Activated CD4-positive, alpha-beta memory T cell treated with anti-CD3 and anti-CD28 coated beads, Interleukin-2, amount 10 ng/mL, durations not matched to agents 7 days and 5 days (primary cell): ENCODE measurements around the gene KIAA0040. TPM values are rescaled to one million over a fixed set of nuclear protein-coding genes. Genes with fewer than 3 reads are reported as not detected.

Experiments
- CTCF ChIA-PET: fragments of 350-600 bp; sonication (Branson Sonifier 250); formaldehyde crosslinking; loops from one replicate; lab custom pipeline; 2021; ENCODE audit warnings: antibody characterized with exemption, inconsistent platforms; lab: Charles Lee
- POLR2A ChIA-PET: fragments of 350-600 bp; sonication (Branson Sonifier 250); formaldehyde crosslinking; loops from one replicate; lab custom pipeline; 2021; ENCODE audit warnings: antibody characterized with exemption; lab: Charles Lee
- DNase-seq: peaks from one replicate; pipeline ENCODE4 v3.0.0-alpha.2; 2020
- H3K27ac Mint-ChIP-seq: one replicate; pipeline ENCODE4 v1.8.0; 2021; ENCODE audit warnings: mild to moderate bottlenecking, mixed read lengths
- H3K27me3 Mint-ChIP-seq: one replicate; pipeline ENCODE4 v1.8.0; 2021; ENCODE audit warnings: mixed read lengths
- H3K36me3 Mint-ChIP-seq: one replicate; pipeline ENCODE4 v1.8.0; 2021; ENCODE audit warnings: low read depth, mixed read lengths
- H3K4me1 Mint-ChIP-seq: one replicate; pipeline ENCODE4 v1.8.0; 2021; ENCODE audit warnings: mixed read lengths
- H3K4me3 Mint-ChIP-seq: one replicate; pipeline ENCODE4 v1.8.0; 2021; ENCODE audit warnings: mild to moderate bottlenecking, mixed read lengths
- H3K9me3 Mint-ChIP-seq: one replicate; pipeline ENCODE4 v1.8.0; 2021; ENCODE audit warnings: mixed read lengths
- total RNA-seq, 2 experiments: library from RNA; stranded (reverse); gene quantifications; one replicate each; pipeline ENCODE4 v1.2.3, GENCODE V29; 2021

The KIAA0040 gene
- total RNA-seq, 2 experiments from 2014 or later, result 79.4 to 80.2 TPM

GRCh38 chr1:175129997-175130648 is 62.5 kb downstream of the KIAA0040 start:
- H3K4me1 Mint-ChIP-seq, result no peaks in the 10 kb centered on the region
- H3K27ac Mint-ChIP-seq, result no peak overlapping the region
- CTCF ChIA-PET, result interaction anchor here (0.8 to 1.4 kb wide), 2 partner anchors 16 to 100 kb away, joined by 3 to 9 read pairs; no protein-coding TSS in a partner anchor

GRCh38 chr1:175129644-175129996 is 63.0 kb downstream of the KIAA0040 start:
- H3K27me3 Mint-ChIP-seq, result peaks cover 7% of the 10 kb centered on the region
- H3K4me1 Mint-ChIP-seq, result no peaks in the 10 kb centered on the region
- H3K4me3 Mint-ChIP-seq, result no peak overlapping the region
- POLR2A ChIA-PET, result no interaction called here
- CTCF ChIA-PET, result interaction anchor here (1.4 kb wide), 1 partner anchor 17 kb away, joined by 9 read pairs; no protein-coding TSS in a partner anchor
- no peaks in the 10 kb centered on the region for H3K9me3 Mint-ChIP-seq
- no peak for DNase-seq
- no peaks in the 10 kb centered on the region for H3K36me3 Mint-ChIP-seq
- no peak overlapping the region for H3K27ac Mint-ChIP-seq

More at GRCh38 chr1:175129997-175130648, 62.5 kb downstream of the KIAA0040 start:
- no peak overlapping the region for H3K4me3 Mint-ChIP-seq
- no peaks in the 10 kb centered on the region for H3K9me3 Mint-ChIP-seq
- peaks cover 10% of the 10 kb centered on the region for H3K27me3 Mint-ChIP-seq
- DNase-seq, result no peak
- no peaks in the 10 kb centered on the region for H3K36me3 Mint-ChIP-seq
- POLR2A ChIA-PET, result no interaction called here

- POLR2A ChIA-PET, result no interaction called here
- Mint-ChIP-seq H3K4me1 (no peaks in the 10 kb centered on the region), H3K9me3 (no peaks in the 10 kb centered on the region), H3K27ac (no peak overlapping the region), H3K4me3 (no peak overlapping the region), H3K36me3 (no peaks in the 10 kb centered on the region), H3K27me3 (peaks cover 5% of the 10 kb centered on the region)
- DNase-seq, result no peak
- CTCF ChIA-PET, result interaction anchor here (1.4 kb wide), 1 partner anchor 17 kb away, joined by 9 read pairs; no protein-coding TSS in a partner anchor
Measured at GRCh38 chr1:175129182-175129581, 63.4 kb downstream of the KIAA0040 start.

GRCh38 chr1:175128523-175128922 is 64.1 kb downstream of the KIAA0040 start:
- POLR2A ChIA-PET, result no interaction called here
- Mint-ChIP-seq H3K27me3 (peaks cover 4% of the 10 kb centered on the region), H3K9me3 (no peaks in the 10 kb centered on the region), H3K4me1 (no peaks in the 10 kb centered on the region), H3K36me3 (no peaks in the 10 kb centered on the region), H3K27ac (no peak overlapping the region), H3K4me3 (no peak overlapping the region)
- CTCF ChIA-PET, result interaction anchor here (1.3 to 5.6 kb wide), 2 partner anchors 17 to 100 kb away, joined by 7 to 82 read pairs; no protein-coding TSS in a partner anchor
- no peak for DNase-seq

- no peak overlapping the region for H3K4me3 Mint-ChIP-seq
- H3K27ac Mint-ChIP-seq, result no peak overlapping the region
- H3K36me3 Mint-ChIP-seq, result no peaks in the 10 kb centered on the region
- no peaks in the 10 kb centered on the region for H3K9me3 Mint-ChIP-seq
- no peak for DNase-seq
- no peaks in the 10 kb centered on the region for H3K4me1 Mint-ChIP-seq
- ChIA-PET CTCF (interaction anchor here (0.8 to 5.6 kb wide), 4 partner anchors 18 to 145 kb away, joined by 3 to 82 read pairs (median 5); no protein-coding TSS in a partner anchor), POLR2A (no interaction called here)
- no peaks in the 10 kb centered on the region for H3K27me3 Mint-ChIP-seq
Measured at GRCh38 chr1:175127565-175127964, 65.0 kb downstream of the KIAA0040 start.

- H3K4me3 Mint-ChIP-seq, result no peak overlapping the region
- ChIA-PET CTCF (interaction anchor here (0.7 to 5.6 kb wide), 6 partner anchors 15 to 178 kb away, joined by 3 to 82 read pairs (median 4); no protein-coding TSS in a partner anchor), POLR2A (no interaction called here)
- H3K27ac Mint-ChIP-seq, result no peak overlapping the region
- H3K4me1 Mint-ChIP-seq, result no peaks in the 10 kb centered on the region
- H3K9me3 Mint-ChIP-seq, result no peaks in the 10 kb centered on the region
- no peaks in the 10 kb centered on the region for H3K27me3 Mint-ChIP-seq
- no peaks in the 10 kb centered on the region for H3K36me3 Mint-ChIP-seq
- DNase-seq, result no peak
Measured at GRCh38 chr1:175126347-175126746, 66.2 kb downstream of the KIAA0040 start.

- Mint-ChIP-seq H3K36me3 (no peaks in the 10 kb centered on the region), H3K4me3 (no peak overlapping the region), H3K4me1 (no peaks in the 10 kb centered on the region), H3K9me3 (no peaks in the 10 kb centered on the region), H3K27ac (no peak overlapping the region), H3K27me3 (no peaks in the 10 kb centered on the region)
- ChIA-PET CTCF (interaction anchor here (0.6 to 5.6 kb wide), 18 partner anchors 8 to 353 kb away, joined by 3 to 82 read pairs (median 5); no protein-coding TSS in a partner anchor), POLR2A (interaction anchor here (0.9 to 1.5 kb wide), 4 partner anchors 10 to 102 kb away, joined by 3 to 5 read pairs (median 3); partner anchors contain the start of gene MRPS14)
- no peak for DNase-seq
Measured at GRCh38 chr1:175124861-175125260, 67.7 kb downstream of the KIAA0040 start.

- no peak for DNase-seq
- no peaks in the 10 kb centered on the region for H3K27me3 Mint-ChIP-seq
- no peak overlapping the region for H3K27ac Mint-ChIP-seq
- H3K4me1 Mint-ChIP-seq, result no peaks in the 10 kb centered on the region
- ChIA-PET POLR2A (no interaction called here), CTCF (interaction anchor here (0.9 to 1.4 kb wide), 3 partner anchors 26 to 91 kb away, joined by 3 to 5 read pairs (median 4); no protein-coding TSS in a partner anchor)
- H3K4me3 Mint-ChIP-seq, result no peak overlapping the region
- no peaks in the 10 kb centered on the region for H3K9me3 Mint-ChIP-seq
- no peaks in the 10 kb centered on the region for H3K36me3 Mint-ChIP-seq
Measured at GRCh38 chr1:175120511-175120910, 72.1 kb downstream of the KIAA0040 start.

GRCh38 chr1:175118375-175119367 is 73.9 kb downstream of the KIAA0040 start:
- H3K4me3 Mint-ChIP-seq, result no peak overlapping the region
- DNase-seq, result no peak
- H3K9me3 Mint-ChIP-seq, result peaks cover 3% of the 10 kb centered on the region
- no peaks in the 10 kb centered on the region for H3K4me1 Mint-ChIP-seq
- no peak overlapping the region for H3K27ac Mint-ChIP-seq
- CTCF ChIA-PET, result no interaction called here
- POLR2A ChIA-PET, result no interaction called here
- H3K27me3 Mint-ChIP-seq, result peaks cover 9% of the 10 kb centered on the region
- H3K36me3 Mint-ChIP-seq, result no peaks in the 10 kb centered on the region

- H3K27me3 Mint-ChIP-seq, result peaks cover 22% of the 10 kb centered on the region
- H3K27ac Mint-ChIP-seq, result no peak overlapping the region
- H3K4me3 Mint-ChIP-seq, result no peak overlapping the region
- CTCF ChIA-PET, result interaction anchor here (1.3 to 1.5 kb wide), 2 partner anchors 8 to 87 kb away, joined by 5 to 6 read pairs; no protein-coding TSS in a partner anchor
- H3K9me3 Mint-ChIP-seq, result peaks cover 8% of the 10 kb centered on the region
- POLR2A ChIA-PET, result no interaction called here
- H3K36me3 Mint-ChIP-seq, result no peaks in the 10 kb centered on the region
- no peak for DNase-seq
- H3K4me1 Mint-ChIP-seq, result no peaks in the 10 kb centered on the region
Measured at GRCh38 chr1:175116903-175117302, 75.7 kb downstream of the KIAA0040 start.

- Mint-ChIP-seq H3K4me3 (no peak overlapping the region), H3K27me3 (peaks cover 23% of the 10 kb centered on the region), H3K9me3 (peaks cover 8% of the 10 kb centered on the region), H3K4me1 (no peaks in the 10 kb centered on the region), H3K27ac (no peak overlapping the region), H3K36me3 (no peaks in the 10 kb centered on the region)
- DNase-seq, result no peak
- ChIA-PET CTCF (interaction anchor here (1.3 to 1.5 kb wide), 2 partner anchors 9 to 87 kb away, joined by 5 to 6 read pairs; no protein-coding TSS in a partner anchor), POLR2A (no interaction called here)
Measured at GRCh38 chr1:175116210-175116798, 76.3 kb downstream of the KIAA0040 start.

- CTCF ChIA-PET, result interaction anchor here (1.0 to 1.6 kb wide), 4 partner anchors 10 to 84 kb away, joined by 3 to 8 read pairs (median 4); no protein-coding TSS in a partner anchor
- H3K27me3 Mint-ChIP-seq, result peaks cover 23% of the 10 kb centered on the region
Measured at GRCh38 chr1:175114996-175115395, 77.6 kb downstream of the KIAA0040 start.

More at GRCh38 chr1:175114996-175115395, 77.6 kb downstream of the KIAA0040 start:
- no peaks in the 10 kb centered on the region for H3K36me3 Mint-ChIP-seq
- DNase-seq, result no peak
- H3K4me3 Mint-ChIP-seq, result no peak overlapping the region
- H3K4me1 Mint-ChIP-seq, result no peaks in the 10 kb centered on the region
- peaks cover 8% of the 10 kb centered on the region for H3K9me3 Mint-ChIP-seq
- H3K27ac Mint-ChIP-seq, result no peak overlapping the region
- POLR2A ChIA-PET, result interaction anchor here (1.2 kb wide), 1 partner anchor 10 kb away, joined by 3 read pairs; no protein-coding TSS in a partner anchor
